Adrenal gland (tissue), 12 donors: ENCODE data around the gene PTPRN2. TPM values are rescaled to one million over a fixed set of nuclear protein-coding genes. Genes with fewer than 3 reads are reported as not detected.

Experiments used
- DNase-seq, 7 donors: peaks; one replicate each; pipeline ENCODE4 v3.0.0-alpha.2; 2019 to 2020
- H3K27ac ChIP-seq, 5 donors: fragments of 200-600 bp; sonication (generic) in 4 of 5; 1 replicate in 3 of 5; 2 replicates in 2 of 5; pipeline versions ENCODE4 v1.5.1 to v1.8.0; 2016 to 2020; ENCODE audit warnings: mild to moderate bottlenecking in 1 of 5
- H3K27me3 ChIP-seq: fragments of 200-600 bp; 2 replicates; pipeline ENCODE4 v1.8.0; 2021
- H3K36me3 ChIP-seq, 2 donors: fragments of 200-600 bp; replicated peaks in 1 of 2; 1 replicate in 1 of 2; 2 replicates in 1 of 2; pipeline versions ENCODE4 v1.5.1 to v1.8.0; 2018 to 2022
- H3K4me1 ChIP-seq, 2 donors: fragments of 200-600 bp; replicated peaks in 1 of 2; 1 replicate in 1 of 2; 2 replicates in 1 of 2; pipeline versions ENCODE4 v1.5.1 to v1.8.0; 2018 to 2021
- H3K4me3 ChIP-seq, 4 donors: fragments of 200-600 bp; sonication (generic) in 3 of 4; one replicate each; pipeline ENCODE4 v1.5.1; 2016 to 2018
- H3K9me3 ChIP-seq, 3 donors: fragments of 200-600 bp; sonication (generic) in 1 of 3; replicated peaks in 1 of 3; 1 replicate in 2 of 3; 2 replicates in 1 of 3; pipeline versions ENCODE4 v1.5.1 to v1.8.0; 2016 to 2021
- POLR2A ChIP-seq, 2 donors: fragments of 450-650 bp; IDR thresholded peaks; one replicate each; pipeline ENCODE4 v1.6.1; 2017; ENCODE audit warnings: antibody characterized with exemption in 2 of 2, mild to moderate bottlenecking in 2 of 2, moderate library complexity in 1 of 2
- WGBS, 4 donors: extraction: QIAGEN DNeasy Blood & Tissue Kit in 2 of 4; methylation state at CpG; one replicate each; pipeline versions ENCODE4 v1.1.5 to v1.1.7; 2013 to 2017; 5-methylcytosine and 5-hydroxymethylcytosine counted together
- intact Hi-C, 2 donors: fragments of 100-400 bp; cut with DNase I; formaldehyde crosslinking; loops; one replicate each; pipeline versions ENCODE4 v1.14.1 to v1.15.0; 2022 to 2023
- polyA plus RNA-seq, 3 donors: library from polyadenylated mRNA; stranded (reverse); fragments of 200-250 nt in 2 of 3; fragments of 350-450 nt in 1 of 3; fragmentation: Illumina TruSeq in 1 of 3; extraction: RNeasy Lipid Tissue Mini Kit (QIAGEN cat#74804) in 1 of 3; gene quantifications; one replicate each; pipeline ENCODE4 v1.2.3, GENCODE V29; 2013 to 2014
- total RNA-seq, 9 donors: library from RNA; depleted of rRNA in 4 of 9; stranded (reverse); fragments of >200 nt in 4 of 9; fragments of 120-200 nt in 1 of 9; fragmentation: NEBNext Ultra II Directional in 1 of 9; extraction: Animal tissue kit (Norgen Biotek cat#: 25700) in 1 of 9; gene quantifications; one replicate each; pipeline versions ENCODE4 v1.1.0 to v1.2.4, GENCODE V29; 2013 to 2023
- TF ChIP-seq, protein P1 (sequence below), 6 experiments: fragments of 450-650 bp in 4 of 6; fragments of 200-600 bp in 2 of 6; sonication (generic) in 1 of 6; IDR thresholded peaks; 1 replicate in 5 of 6; 2 replicates in 1 of 6; pipeline versions ENCODE4 v1.5.1 to v1.8.0; 2016 to 2021; ENCODE audit warnings: antibody characterized with exemption in 6 of 6, mild to moderate bottlenecking in 2 of 6, moderate library complexity in 1 of 6
- donor health status: healthy with polysubstance abuse.
- donor health status: Bipolar disorder and iron deficiency.
- donor health status: DM: yes; HTN: yes; CAD: no.
- donor health status: DM: no; HTN: no; CAD: no.
- donor health status: DM: no; HTN: no; CAD: no.
- donor health status: DM: yes; HTN: yes; CAD: no.

The PTPRN2 gene
- total and polyA plus RNA-seq, 12 donors: 2.2 to 16.2 (median 3.4) TPM

DNA sequence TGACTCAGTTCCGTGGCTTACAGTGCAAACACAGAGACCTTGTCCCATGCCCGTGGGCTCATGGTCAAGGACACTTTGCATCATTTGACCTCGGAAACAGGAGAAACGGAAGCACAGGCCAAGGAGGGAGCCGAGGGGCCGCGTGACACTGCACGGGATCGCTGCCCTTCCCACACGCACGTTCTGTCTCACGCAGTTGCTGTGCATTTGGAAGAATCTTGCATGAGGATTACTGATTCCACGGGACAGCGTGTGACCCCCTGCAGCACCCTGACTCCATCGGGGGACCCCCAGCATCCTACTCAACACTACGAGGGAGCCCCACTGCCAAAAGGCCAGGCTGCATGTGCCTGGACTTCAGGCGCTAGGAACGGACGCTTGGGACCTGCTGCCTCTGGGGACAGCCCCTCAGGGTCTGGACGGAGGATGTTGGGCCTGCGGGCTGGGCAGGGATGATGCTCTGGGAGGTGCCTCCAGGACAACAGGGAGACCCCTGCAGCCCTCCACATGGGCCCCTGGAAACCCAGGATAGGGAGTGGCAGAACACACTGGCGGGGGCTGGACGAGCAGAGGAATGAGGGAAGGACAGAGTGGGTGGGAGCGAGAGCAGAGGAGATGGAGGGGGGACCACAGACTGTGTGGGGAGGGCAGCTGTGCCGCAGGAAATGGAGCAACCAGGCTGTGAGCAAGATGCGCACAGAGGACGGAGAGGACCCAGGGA lies 1028.6 kb downstream of the PTPRN2 start:
- TF ChIP-seq POLR2A (IDR thresholded peaks at IDR 0.05): no peak
- TF ChIP-seq, protein P1, sequence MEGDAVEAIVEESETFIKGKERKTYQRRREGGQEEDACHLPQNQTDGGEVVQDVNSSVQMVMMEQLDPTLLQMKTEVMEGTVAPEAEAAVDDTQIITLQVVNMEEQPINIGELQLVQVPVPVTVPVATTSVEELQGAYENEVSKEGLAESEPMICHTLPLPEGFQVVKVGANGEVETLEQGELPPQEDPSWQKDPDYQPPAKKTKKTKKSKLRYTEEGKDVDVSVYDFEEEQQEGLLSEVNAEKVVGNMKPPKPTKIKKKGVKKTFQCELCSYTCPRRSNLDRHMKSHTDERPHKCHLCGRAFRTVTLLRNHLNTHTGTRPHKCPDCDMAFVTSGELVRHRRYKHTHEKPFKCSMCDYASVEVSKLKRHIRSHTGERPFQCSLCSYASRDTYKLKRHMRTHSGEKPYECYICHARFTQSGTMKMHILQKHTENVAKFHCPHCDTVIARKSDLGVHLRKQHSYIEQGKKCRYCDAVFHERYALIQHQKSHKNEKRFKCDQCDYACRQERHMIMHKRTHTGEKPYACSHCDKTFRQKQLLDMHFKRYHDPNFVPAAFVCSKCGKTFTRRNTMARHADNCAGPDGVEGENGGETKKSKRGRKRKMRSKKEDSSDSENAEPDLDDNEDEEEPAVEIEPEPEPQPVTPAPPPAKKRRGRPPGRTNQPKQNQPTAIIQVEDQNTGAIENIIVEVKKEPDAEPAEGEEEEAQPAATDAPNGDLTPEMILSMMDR (IDR thresholded peaks at IDR 0.05): no peak
- Histone ChIP-seq H3K9me3 (no peaks in the 10 kb centered on the region), H3K4me1 (no peaks in the 10 kb centered on the region), H3K27me3 (no peaks in the 10 kb centered on the region), H3K36me3 (no peaks in the 10 kb centered on the region), H3K4me3 (no peak overlapping the region), H3K27ac (no peak overlapping the region)
- intact Hi-C loops: no loop called here
- no peak for DNase-seq
- WGBS, 4 donors: 70 to 84% (median 75%) methylated on average over 8 to 27 of the region's 27 CpGs

DNA sequence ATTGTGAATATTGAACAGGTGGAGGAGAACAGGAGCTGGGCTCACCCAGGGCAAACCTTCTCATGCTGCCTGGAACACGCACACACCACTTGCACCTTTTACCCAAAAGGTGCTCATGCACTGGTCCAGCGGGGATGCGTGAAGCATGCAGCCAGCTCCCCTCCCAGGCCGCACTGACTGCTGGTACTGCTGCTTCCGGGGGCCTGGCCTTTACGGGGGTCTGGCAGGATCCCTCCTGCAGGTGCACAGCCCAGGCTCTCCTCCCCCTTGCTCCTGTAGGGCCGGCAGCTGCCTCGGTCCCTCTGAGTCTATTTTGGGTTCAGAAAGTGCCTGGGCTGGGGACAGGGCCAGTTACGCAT lies 1029.1 kb downstream of the PTPRN2 start:
- Histone ChIP-seq H3K36me3 (no peaks in the 10 kb centered on the region), H3K4me3 (no peak overlapping the region), H3K4me1 (no peaks in the 10 kb centered on the region), H3K27ac (no peak overlapping the region), H3K9me3 (no peaks in the 10 kb centered on the region), H3K27me3 (no peaks in the 10 kb centered on the region)
- DNase-seq: no peak
- 71 to 81% (median 72%) methylated on average over 5 to 9 of the region's 9 CpGs for WGBS, 4 donors
- no peak for TF ChIP-seq POLR2A (IDR thresholded peaks at IDR 0.05)
- TF ChIP-seq, protein P1 (IDR thresholded peaks at IDR 0.05): no peak
- intact Hi-C loops: no loop called here

DNA sequence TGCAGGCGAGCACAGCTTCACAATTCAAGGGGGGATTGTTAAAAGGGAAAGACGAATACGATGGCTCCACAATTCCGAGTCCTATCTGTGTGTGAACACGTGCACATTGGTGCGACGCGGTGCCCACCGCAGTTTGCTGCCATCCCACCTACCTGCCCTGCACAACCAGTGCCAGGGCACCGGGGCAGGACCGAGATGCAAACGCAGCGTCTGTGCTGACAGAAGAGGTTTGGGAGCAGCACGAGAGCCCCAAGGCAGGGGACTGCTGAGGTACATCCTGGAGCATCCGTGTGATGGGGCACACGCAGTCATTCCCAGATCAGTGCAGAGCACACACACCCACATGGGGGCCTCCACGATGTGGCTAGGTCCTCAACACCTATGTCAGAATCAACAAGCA lies 1029.6 kb downstream of the PTPRN2 start:
- H3K27me3 ChIP-seq: no peaks in the 10 kb centered on the region
- DNase-seq: no peak
- H3K27ac ChIP-seq: no peak overlapping the region
- no peaks in the 10 kb centered on the region for H3K9me3 ChIP-seq
- no peaks in the 10 kb centered on the region for H3K4me1 ChIP-seq
- no peak overlapping the region for H3K4me3 ChIP-seq
- intact Hi-C loops: no loop called here
- TF ChIP-seq, protein P1 (IDR thresholded peaks at IDR 0.05): no peak
- no peak for TF ChIP-seq POLR2A (IDR thresholded peaks at IDR 0.05)
- WGBS, 4 donors: 86 to 94% (median 91%) methylated on average over 13 to 17 of the region's 17 CpGs
- H3K36me3 ChIP-seq: no peaks in the 10 kb centered on the region

DNA sequence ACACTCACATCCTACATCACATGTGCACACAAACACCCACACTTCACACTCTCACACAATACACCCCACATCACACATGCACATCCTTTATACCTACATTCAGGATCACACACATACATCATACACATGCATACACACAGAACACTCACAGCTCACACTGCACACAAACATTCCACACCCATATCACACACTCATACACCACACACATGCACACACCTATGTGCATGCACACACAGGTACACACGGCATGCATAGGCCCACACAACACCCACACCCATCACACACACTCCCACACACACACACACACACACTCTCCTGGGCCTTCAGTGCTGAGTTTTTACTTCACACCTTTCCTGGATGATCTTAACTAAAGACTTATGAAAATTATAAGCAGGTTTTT lies 1030.4 kb downstream of the PTPRN2 start:
- no peaks in the 10 kb centered on the region for H3K9me3 ChIP-seq
- WGBS, 4 donors: 75 to 93% (median 87%) methylated on average over 1 of the region's 1 CpG
- no peak for DNase-seq

More for the DNA sequence above, 1030.4 kb downstream of the PTPRN2 start:
- Histone ChIP-seq H3K27ac (no peak overlapping the region), H3K4me3 (no peak overlapping the region), H3K4me1 (no peaks in the 10 kb centered on the region), H3K36me3 (no peaks in the 10 kb centered on the region), H3K27me3 (no peaks in the 10 kb centered on the region)
- no peak for TF ChIP-seq POLR2A (IDR thresholded peaks at IDR 0.05)
- TF ChIP-seq, protein P1 (IDR thresholded peaks at IDR 0.05): no peak
- intact Hi-C loops: no loop called here
